ENCODE results near the gene PDK2. TPM values are rescaled to one million over a fixed set of nuclear protein-coding genes. Genes with fewer than 3 reads are reported as not detected.

PDK2 gene
- total RNA-seq, result 1.9 and 3.8 TPM in 2 replicates

DNA sequence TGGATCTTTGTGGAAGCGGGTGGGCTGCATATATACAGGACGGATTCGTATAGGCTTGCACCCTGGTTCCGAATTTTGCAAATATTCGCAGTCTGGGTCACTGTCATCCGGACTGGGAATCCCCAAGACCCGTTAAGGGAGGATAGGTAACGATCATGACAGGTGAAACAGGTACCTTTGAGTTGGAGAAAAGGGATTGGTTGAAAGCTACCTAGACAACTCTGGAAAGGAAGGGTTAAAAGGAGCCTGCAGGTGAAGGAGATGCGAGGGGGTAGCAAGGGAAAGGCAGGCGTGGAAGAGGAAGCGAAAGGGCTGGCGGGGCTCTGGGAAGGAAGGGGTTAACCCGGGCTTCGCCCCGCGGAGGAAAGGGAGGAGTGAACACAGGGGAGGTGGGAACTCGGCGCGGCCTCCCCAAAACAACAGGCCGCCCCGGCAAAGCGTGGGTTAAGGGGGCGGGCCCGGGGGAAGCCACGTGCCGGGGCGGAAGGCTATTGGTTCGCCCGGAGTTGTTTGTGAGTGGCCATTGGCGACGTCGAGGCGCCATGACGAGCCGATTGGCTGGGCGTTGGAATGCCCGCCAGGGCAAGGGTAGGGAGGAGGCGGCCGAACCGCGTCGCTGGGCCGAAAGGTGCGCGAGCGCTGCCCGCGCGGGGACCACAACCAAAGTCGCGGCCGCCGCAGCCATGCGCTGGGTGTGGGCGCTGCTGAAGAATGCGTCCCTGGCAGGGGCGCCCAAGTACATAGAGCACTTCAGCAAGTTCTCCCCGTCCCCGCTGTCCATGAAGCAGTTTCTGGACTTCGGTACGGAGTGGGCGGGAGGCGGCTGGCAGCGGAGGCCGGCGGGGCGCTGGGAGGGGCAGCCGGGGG is at the start of gene PDK2:
TSS of gene PDK2 (plus strand) at position 599 of the 867 bp plus-strand sequence. CDS start at position 684, 85 bp downstream.

DNA sequence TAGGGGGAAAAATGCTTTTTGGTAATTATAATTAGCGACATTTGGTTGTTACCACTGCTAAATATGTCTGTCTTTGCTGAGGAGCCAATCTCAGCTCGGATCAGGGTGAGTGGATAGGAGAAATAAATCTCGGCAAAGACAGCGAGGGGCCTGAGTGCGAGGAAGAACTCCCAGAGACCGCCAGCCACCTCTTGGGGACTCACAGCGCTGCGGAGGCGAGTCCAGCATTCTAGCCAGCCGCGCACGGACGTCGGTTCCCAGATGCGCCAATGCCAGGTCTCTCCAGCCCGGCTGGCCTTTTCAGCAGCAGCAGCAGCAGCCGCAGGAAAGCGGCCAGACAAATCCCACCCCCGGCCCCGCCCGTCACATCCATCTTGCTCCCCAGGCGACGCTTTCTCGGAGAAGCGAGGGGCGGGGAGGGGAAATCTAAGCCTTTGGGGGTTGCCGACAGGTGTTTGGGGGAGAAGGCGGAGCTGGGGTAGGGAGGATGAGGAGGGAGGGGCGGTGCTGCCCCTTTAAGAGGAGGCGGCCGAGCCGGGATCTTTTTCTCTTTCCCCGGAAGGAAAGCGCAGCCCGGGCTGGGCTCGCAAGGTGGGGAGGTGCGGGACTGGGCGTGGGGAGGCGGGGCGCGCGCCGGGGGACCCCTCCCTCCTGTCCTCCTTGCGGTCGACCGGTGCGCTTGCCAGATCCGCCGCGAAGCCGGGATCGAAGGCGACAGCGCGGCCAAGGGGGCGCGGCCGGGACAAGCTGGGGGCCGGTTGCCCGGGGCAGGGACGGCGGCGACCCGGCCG is 39.5 kb upstream of the PDK2 start, which contains the start of gene ITGA3:
TSS of gene ITGA3 (plus strand) at position 685 of the 791 bp plus-strand sequence. CDS start 330 bp downstream, outside the sequence.

DNA sequence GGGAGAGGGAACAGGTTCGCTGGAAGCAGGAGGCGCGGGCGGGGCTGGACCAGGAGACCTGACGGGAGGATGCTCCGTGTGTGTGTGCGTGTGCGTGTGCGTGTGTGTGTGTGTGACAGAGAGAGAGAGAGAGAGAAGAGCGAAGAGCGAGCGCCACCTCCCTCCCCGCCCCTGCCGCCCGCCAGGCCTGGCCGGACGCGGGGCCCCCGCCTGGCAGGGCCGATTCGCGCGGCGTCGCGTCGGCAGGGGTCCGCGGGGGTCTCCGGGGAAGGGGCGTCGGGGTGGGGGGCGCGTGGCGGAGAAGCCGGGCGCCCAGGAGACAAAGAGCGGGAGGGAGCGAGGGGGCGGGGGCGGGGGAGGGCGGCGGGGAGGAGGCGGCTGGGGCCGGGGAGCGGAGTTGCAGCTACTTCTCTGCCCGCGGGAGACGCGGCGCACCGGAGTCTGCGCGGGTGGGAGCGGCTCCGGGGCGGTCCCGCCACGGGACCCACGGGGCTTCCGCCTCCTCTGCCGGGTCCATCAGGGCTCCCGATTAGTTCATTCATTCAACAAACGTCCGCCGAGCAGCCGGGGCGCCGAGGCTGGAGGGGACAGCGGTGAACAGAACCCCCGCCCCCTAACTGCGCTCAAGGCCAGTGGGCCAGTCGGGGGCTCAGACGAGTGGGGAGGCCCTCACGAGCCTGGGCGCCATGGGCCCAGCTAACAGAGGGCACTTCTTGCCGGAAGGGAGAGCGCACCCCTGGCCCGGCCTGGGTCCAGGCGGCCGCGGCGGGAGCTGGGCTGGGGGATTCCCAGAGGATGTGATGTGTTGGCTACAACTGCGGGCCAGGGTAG is 34.8 kb downstream of the PDK2 start, which contains the start of gene SAMD14:
TSS of gene SAMD14 (minus strand) at position 433 of the 831 bp plus-strand sequence. CDS start 5,201 bp downstream, outside the sequence.

DNA sequence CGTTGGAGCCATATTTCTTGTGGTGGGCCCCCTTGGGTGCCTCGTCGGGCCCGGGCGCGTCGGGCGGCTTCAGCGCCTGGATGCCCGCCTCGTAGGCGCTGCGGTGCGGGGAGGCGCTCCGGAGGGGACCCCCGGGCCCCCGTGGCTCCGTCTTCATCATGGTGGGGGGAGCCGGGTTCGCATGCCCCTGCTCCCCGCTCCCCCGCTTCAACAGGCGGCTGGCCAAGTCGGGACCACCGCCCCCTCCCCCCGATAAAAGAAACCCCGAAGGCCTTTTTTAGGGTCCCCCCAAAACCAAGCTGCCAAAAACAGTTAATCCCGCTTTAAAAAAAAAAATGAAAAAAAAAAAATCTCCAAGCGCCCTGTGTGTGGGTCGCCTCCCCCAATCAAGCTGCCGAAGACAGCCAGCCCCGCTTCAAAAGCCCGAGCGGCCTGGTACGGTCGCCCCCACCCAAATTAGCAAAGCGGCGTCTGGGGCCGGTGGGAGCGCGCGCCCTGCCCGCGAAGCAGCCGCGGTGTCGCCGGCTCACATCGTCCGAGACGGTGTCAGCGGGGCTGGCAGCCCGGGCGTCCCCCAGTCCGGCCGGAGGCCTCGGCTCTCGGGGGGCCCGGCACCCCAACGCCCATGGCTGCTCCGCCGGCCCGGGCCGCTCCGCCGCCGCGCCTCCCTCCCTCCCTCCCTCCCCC is 55.3 kb downstream of the PDK2 start, which contains the start of gene PPP1R9B:
TSS of gene PPP1R9B (minus strand) at position 324 of the 687 bp plus-strand sequence. CDS start at position 160, 164 bp downstream.

Other genes with a start within 250 kb of the PDK2 start
- gene TAC4, start 247.3 kb upstream of the PDK2 start, total RNA-seq, result not detected in 2 replicates
- gene DLX4, start 126.2 kb upstream of the PDK2 start, total RNA-seq, result not detected in 2 replicates
- gene DLX3, start 100.1 kb upstream of the PDK2 start, total RNA-seq, result under 0.01 TPM in 1 of 2 replicates, not detected in the other
- 561 and 885 TPM in 2 replicates for gene ITGA3, start 39.2 kb upstream of the PDK2 start, total RNA-seq
- gene SAMD14, start 34.8 kb downstream of the PDK2 start, total RNA-seq, result 0.21 and 0.24 TPM in 2 replicates
- 17.8 and 18.8 TPM in 2 replicates for gene PPP1R9B, start 55.3 kb downstream of the PDK2 start, total RNA-seq
- gene SGCA, start 70.7 kb downstream of the PDK2 start, total RNA-seq, result not detected in 2 replicates
- gene COL1A1, start 106.3 kb downstream of the PDK2 start, total RNA-seq, result 3.2 and 28.4 TPM in 2 replicates
- 0.85 and 0.96 TPM in 2 replicates for gene TMEM92, start 179.1 kb downstream of the PDK2 start, total RNA-seq